Thymus (tissue), 11 donors: ENCODE data around the gene NCOA7. TPM values are rescaled to one million over a fixed set of nuclear protein-coding genes. Genes with fewer than 3 reads are reported as not detected.
A peak's percentile ranks its signal among the peaks of the same experiment; 100 is the strongest.

Experiments
- DNase-seq, 9 donors: peaks; one replicate each; pipeline ENCODE4 v3.0.0-alpha.2; 2013; ENCODE audit warnings: low spot score in 9 of 9, low read depth in 6 of 9, missing footprints in 1 of 9
- H3K27ac ChIP-seq, 2 donors: one replicate each; pipeline ENCODE4 v1.5.1; 2013; ENCODE audit warnings: control low read depth in 1 of 2, low read depth in 1 of 2, low read length in 1 of 2, mild to moderate bottlenecking in 1 of 2, moderate library complexity in 1 of 2
- H3K27me3 ChIP-seq, 2 donors: one replicate each; pipeline ENCODE4 v1.5.1; 2013; ENCODE audit warnings: low read length in 1 of 2; ENCODE audit not compliant: control insufficient read depth in 2 of 2, insufficient read depth in 1 of 2
- H3K36me3 ChIP-seq, 2 donors: one replicate each; pipeline ENCODE4 v1.5.1; 2013; ENCODE audit warnings: low read length in 1 of 2, mild to moderate bottlenecking in 1 of 2, moderate library complexity in 1 of 2; ENCODE audit not compliant: control insufficient read depth in 2 of 2, insufficient read depth in 2 of 2
- H3K4me1 ChIP-seq, 2 donors: one replicate each; pipeline ENCODE4 v1.5.1; 2013; ENCODE audit warnings: low read length in 2 of 2; ENCODE audit not compliant: control insufficient read depth in 2 of 2, insufficient read depth in 2 of 2
- H3K4me3 ChIP-seq, 2 donors: one replicate each; pipeline ENCODE4 v1.5.1; 2013; ENCODE audit warnings: low read length in 2 of 2, control low read depth in 1 of 2, mild to moderate bottlenecking in 1 of 2
- H3K9me3 ChIP-seq, 2 donors: one replicate each; pipeline ENCODE4 v1.5.1; 2013; ENCODE audit warnings: low read length in 1 of 2, mild to moderate bottlenecking in 1 of 2; ENCODE audit not compliant: control insufficient read depth in 2 of 2, insufficient read depth in 1 of 2
- WGBS: extraction: QIAGEN DNeasy Blood & Tissue Kit; methylation state at CpG from one replicate; pipeline ENCODE4 v1.1.7; 2013; 5-methylcytosine and 5-hydroxymethylcytosine counted together
- polyA plus RNA-seq: library from polyadenylated mRNA; stranded (reverse); fragments of 200-250 nt; gene quantifications from one replicate; pipeline ENCODE4 v1.2.3, GENCODE V29; 2013
- total RNA-seq: library from RNA; stranded (reverse); fragments of 120-200 nt; gene quantifications from one replicate; pipeline ENCODE4 v1.2.4, GENCODE V29; 2013
- donor health status: healthy.

NCOA7 gene
- total and polyA plus RNA-seq, 2 donors: 8.4 to 15.8 TPM

DNA sequence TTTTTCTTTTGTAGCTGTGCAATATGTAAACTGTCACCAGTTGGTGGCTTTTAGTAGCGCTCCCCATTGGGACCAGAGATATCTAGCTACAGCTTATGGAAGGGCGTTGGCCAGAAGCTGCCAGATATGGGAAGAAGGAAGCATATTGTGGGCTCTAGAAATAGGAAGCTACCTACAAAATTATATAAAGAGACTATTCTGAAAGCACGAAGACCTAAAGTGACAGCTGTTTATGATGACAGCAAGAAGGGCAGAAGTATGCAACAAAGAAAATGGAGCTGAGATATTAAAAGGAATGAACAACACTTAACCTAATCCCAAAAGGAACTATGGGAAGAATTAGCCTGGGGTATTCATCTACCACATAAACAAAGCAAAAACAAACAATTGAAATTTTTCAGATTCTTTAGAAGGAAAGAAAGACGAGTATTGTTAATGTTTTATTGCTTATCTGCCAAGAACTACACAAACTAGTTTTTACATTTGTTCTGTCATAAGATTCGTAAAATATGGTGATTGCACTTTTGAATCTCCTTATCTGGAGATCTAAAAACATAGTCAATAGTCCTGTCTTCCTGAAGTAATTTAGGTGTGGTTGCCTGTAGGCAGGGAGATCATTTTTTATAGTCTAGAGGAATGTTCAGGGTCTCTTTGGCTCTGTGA lies 81.6 kb downstream of the NCOA7 start:
- H3K36me3 ChIP-seq: peaks cover 3% of the 10 kb centered on the region in 2 donors
- DNase-seq: no peak
- H3K27ac ChIP-seq: no peak overlapping the region
- H3K4me1 ChIP-seq: no peaks in the 10 kb centered on the region
- WGBS: 85% methylated on average over 5 of the region's 5 CpGs
- H3K4me3 ChIP-seq: no peak overlapping the region
- H3K9me3 ChIP-seq: no peaks in the 10 kb centered on the region
- H3K27me3 ChIP-seq: no peaks in the 10 kb centered on the region

DNA sequence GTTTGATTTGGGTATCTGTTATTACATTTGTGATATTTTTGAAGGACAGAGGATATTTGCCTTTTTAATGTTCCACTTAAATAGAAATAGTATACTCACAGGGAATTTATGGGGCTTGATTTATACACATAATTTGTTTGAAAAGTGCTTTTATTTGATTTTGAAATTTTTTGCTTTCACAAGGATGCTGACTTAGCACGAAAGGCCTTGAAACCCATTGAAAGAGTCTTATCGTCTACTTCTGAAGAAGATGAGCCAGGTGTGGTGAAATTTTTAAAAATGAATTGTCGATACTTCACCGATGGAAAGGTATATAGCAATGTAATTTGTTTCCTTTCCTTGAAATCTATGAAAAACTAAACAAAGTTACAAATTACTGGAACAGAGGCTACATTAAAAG lies 91.5 kb downstream of the NCOA7 start:
- Histone ChIP-seq H3K27me3 (no peaks in the 10 kb centered on the region), H3K27ac (no peak overlapping the region), H3K9me3 (no peaks in the 10 kb centered on the region), H3K4me1 (no peaks in the 10 kb centered on the region), H3K4me3 (no peak overlapping the region), H3K36me3 (peaks cover 0 to 14% of the 10 kb centered on the region in 2 donors)
- DNase-seq: no peak
- WGBS: 98% methylated on average over 4 of the region's 4 CpGs

DNA sequence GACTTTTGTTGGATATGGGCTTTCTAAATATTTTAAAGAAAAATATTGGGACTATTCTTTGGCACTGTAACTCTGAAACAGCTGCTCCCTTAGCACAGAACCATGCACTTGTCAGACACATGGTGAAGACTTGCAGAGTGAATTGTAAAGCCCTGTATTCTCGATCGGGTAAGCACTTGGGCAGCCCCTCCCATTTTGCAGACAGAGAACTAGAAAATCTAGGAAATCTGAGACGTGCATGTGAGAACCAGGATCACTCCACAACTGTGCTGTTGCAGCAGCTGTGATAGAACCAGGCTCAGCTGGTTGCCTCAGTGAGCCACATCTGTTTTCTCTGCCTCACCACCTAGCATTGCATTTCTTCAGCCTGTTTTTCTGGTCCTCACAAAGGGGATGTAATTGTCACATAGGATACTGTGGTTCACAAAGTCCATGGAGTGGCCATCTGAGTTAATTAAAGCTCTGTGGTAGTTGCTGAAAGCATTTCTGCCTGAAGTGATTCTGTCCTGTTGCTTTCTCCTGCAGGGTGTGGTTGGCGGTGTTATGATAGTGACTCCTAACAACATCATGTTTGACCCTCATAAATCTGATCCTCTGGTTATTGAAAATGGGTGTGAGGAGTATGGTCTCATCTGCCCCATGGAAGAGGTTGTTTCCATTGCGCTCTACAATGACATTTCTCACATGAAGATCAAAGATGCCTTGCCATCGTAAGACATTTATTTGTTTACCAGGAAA lies 94.0 kb downstream of the NCOA7 start:
- Histone ChIP-seq H3K27me3 (no peaks in the 10 kb centered on the region), H3K4me3 (no peak overlapping the region), H3K36me3 (peaks cover 3 to 14% of the 10 kb centered on the region in 2 donors), H3K4me1 (no peaks in the 10 kb centered on the region), H3K27ac (no peak overlapping the region), H3K9me3 (no peaks in the 10 kb centered on the region)
- WGBS: 95% methylated on average over 6 of the region's 6 CpGs
- no peak for DNase-seq

DNA sequence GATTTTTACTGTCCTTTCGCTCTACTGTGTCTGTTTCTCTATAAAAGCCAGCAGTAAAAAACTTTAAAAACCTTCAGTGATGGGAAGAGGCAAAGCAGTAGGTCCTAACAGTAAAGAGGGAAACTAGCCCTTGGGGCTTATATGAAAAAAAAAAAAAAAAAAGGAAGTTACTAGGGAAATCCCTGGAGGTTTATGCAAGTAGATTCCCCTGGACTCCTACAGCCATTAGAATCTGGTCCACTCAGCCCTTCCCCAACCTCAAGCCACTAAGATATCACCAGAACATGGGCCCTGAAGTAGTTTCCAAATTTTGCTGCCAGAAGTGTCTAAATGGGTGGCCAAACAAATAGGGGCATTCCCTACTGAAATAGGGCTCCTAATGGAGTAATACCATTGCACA lies 95.3 kb downstream of the NCOA7 start:
- H3K9me3 ChIP-seq: no peaks in the 10 kb centered on the region
- WGBS: 97% methylated on average over 1 of the region's 1 CpG
- H3K36me3 ChIP-seq: peaks cover 3 to 13% of the 10 kb centered on the region in 2 donors
- H3K27me3 ChIP-seq: no peaks in the 10 kb centered on the region
- DNase-seq: no peak
- no peak overlapping the region for H3K27ac ChIP-seq
- no peak overlapping the region for H3K4me3 ChIP-seq
- no peaks in the 10 kb centered on the region for H3K4me1 ChIP-seq

DNA sequence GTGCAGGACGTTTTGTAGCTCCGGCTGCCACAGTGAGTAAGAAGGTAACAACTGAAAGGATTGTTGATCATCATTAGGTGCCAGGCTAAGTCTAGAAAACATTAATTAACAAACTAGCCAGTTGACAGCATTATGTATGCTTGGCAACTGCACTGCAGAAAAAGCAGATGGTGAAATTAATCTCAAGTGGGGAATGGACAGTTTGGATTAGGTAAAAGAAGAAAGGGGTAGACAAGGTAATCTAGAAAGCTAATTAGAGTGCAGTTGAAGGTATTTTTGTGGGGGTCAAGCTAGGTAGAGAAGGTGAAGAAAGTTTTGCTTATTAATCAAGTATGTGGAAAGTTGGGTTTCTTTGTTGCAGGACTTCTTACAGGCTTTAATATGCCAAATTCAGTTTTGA lies 96.2 kb downstream of the NCOA7 start:
- Histone ChIP-seq H3K9me3 (no peaks in the 10 kb centered on the region), H3K36me3 (peaks cover 3 to 9% of the 10 kb centered on the region in 2 donors), H3K27ac (no peak overlapping the region), H3K27me3 (no peaks in the 10 kb centered on the region), H3K4me3 (no peak overlapping the region), H3K4me1 (no peaks in the 10 kb centered on the region)
- no peak for DNase-seq
- 97% methylated on average over 2 of the region's 2 CpGs for WGBS

DNA sequence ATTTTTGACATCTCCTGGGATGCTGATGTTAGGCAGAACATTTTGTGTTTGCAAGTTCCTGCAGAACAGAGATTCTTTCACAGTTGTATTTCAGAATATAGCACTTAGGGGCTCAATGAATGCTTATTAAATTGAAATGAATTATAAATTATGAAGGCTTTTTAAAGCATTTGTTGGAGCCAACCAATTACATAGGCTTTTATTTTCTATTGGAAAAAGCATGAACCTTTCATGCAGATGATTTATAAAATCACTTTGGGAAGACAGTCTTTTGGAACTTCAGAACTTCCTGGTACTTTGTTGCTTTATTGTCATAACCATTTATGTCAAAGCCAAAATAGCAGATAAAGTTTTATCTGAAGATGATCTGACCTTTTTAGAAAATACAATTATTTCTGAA lies 96.6 kb downstream of the NCOA7 start:
- H3K4me3 ChIP-seq: no peak overlapping the region
- H3K9me3 ChIP-seq: no peaks in the 10 kb centered on the region
- H3K27ac ChIP-seq: no peak overlapping the region
- no peak for DNase-seq
- H3K27me3 ChIP-seq: no peaks in the 10 kb centered on the region
- H3K36me3 ChIP-seq: peaks cover 3 to 7% of the 10 kb centered on the region in 2 donors
- H3K4me1 ChIP-seq: no peaks in the 10 kb centered on the region

DNA sequence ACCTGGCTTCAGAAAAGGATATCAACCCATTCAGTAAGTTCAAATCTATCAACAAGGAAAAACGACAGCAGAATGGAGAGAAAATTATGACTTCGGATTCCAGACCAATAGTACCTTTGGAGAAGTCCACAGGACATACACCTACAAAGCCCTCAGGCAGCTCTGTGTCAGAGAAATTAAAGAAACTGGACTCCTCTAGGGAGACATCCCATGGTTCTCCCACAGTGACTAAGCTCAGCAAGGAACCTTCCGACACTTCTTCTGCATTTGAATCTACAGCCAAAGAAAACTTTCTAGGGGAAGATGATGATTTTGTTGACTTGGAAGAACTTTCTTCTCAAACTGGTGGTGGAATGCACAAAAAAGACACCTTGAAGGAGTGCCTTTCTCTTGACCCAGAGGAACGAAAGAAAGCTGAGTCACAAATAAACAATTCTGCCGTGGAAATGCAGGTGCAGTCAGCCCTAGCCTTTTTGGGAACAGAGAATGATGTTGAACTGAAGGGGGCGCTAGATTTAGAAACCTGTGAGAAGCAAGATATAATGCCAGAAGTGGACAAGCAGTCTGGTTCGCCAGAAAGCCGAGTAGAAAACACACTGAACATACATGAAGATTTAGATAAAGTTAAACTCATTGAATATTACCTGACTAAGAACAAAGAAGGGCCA lies 98.4 kb downstream of the NCOA7 start:
- Histone ChIP-seq H3K27ac (no peak overlapping the region), H3K9me3 (no peaks in the 10 kb centered on the region), H3K4me1 (no peaks in the 10 kb centered on the region), H3K4me3 (no peak overlapping the region), H3K27me3 (no peaks in the 10 kb centered on the region), H3K36me3 (peaks cover 3 to 6% of the 10 kb centered on the region in 2 donors)
- 91% methylated on average over 8 of the region's 8 CpGs for WGBS
- DNase-seq: peak in 3 of 9 donors; percentile 4 to 24 (median 8)

DNA sequence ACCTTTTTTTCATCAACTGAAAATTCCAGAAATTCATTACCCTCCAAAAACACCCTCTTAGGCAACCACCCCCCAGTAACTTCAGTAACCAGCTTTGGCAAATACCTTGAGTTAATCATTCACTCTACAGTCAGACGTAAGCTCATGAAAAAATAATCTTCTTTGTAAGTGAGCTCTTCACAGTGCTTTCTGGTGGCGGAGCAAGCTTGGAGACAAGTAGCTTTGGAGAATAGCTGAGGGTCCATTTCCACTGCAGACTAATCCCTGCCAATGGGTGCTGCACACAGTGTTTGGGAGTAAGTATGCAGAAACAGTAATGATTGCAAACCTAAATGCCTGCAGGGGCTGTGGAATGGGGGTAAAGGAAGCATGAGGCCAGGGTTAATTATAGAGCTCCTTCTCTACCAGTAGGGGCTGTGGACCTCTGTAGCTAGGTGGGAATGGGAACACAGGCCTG lies 109.0 kb downstream of the NCOA7 start:
- Histone ChIP-seq H3K4me3 (no peak overlapping the region), H3K9me3 (no peaks in the 10 kb centered on the region), H3K4me1 (no peaks in the 10 kb centered on the region), H3K36me3 (peaks cover 0 to 3% of the 10 kb centered on the region in 2 donors), H3K27ac (no peak overlapping the region), H3K27me3 (no peaks in the 10 kb centered on the region)
- no peak for DNase-seq
- 49% methylated on average over 2 of the region's 2 CpGs for WGBS

DNA sequence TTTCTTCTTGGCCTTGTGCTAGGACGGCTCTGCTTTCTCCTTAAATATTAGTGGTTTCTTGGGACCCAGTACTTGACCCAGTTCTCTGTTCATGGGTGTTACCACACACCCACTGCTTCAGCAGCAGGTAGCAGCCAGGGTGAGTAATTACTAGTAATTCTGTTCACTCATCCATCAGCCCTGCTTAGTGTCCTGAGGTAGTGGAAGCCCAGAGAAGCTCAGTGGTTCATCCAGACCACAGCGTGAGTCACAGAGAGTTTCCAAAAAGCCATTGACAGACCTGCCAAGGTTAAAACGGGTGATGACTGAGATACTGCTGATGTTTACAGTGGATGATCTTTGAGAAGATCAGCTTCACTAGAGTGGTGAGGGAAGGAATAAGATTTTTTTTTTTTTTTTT lies 114.1 kb downstream of the NCOA7 start:
- Histone ChIP-seq H3K4me1 (no peaks in the 10 kb centered on the region), H3K36me3 (peaks cover 0 to 4% of the 10 kb centered on the region in 2 donors), H3K4me3 (no peak overlapping the region), H3K27ac (no peak overlapping the region), H3K27me3 (no peaks in the 10 kb centered on the region), H3K9me3 (no peaks in the 10 kb centered on the region)
- 97% methylated on average over 3 of the region's 3 CpGs for WGBS
- no peak for DNase-seq
